ELF-1 (cell line): ENCODE data around the gene POP7.
"Not testable (repeated sequence)": the region's sequence is repeated elsewhere in the genome, so short reads cannot be mapped to it uniquely, and the experiment has no call there.

ENCODE experiments used
- DNase-seq: peaks from one replicate; pipeline ENCODE4 v3.0.0-alpha.2; 2016; ENCODE audit warnings: low read depth, low spot score

POP7 gene

GRCh38 chr7:100705753-100706671, at the start of gene POP7:
Gene POP7 (plus strand): TSS chr7:100706121. CDS start chr7:100706831, 710 bp downstream.
- DNase-seq, result peak; percentile 98

GRCh38 chr7:100662194-100662776, 43.6 kb upstream of the POP7 start:
- not testable (repeated sequence) for DNase-seq

- DNase-seq, result no peak
Observed at GRCh38 chr7:100665168-100665726, 40.7 kb upstream of the POP7 start.

- no peak for DNase-seq
Observed at GRCh38 chr7:100667331-100668068, 38.4 kb upstream of the POP7 start.

GRCh38 chr7:100668069-100668449, 37.9 kb upstream of the POP7 start:
- no peak for DNase-seq

GRCh38 chr7:100669106-100669505, 36.8 kb upstream of the POP7 start:
- not testable (repeated sequence) for DNase-seq

GRCh38 chr7:100670074-100670473, 35.8 kb upstream of the POP7 start:
- no peak for DNase-seq

- no peak for DNase-seq
Observed at GRCh38 chr7:100671353-100672327, 34.3 kb upstream of the POP7 start.

GRCh38 chr7:100673302-100673941, 32.5 kb upstream of the POP7 start, which contains the start of gene GNB2:
Gene GNB2 (plus strand): TSS chr7:100673740. CDS start chr7:100676266, 2,526 bp downstream.
- DNase-seq, result peak; percentile 100

GRCh38 chr7:100673942-100674410, 31.9 kb upstream of the POP7 start:
- no peak for DNase-seq

GRCh38 chr7:100674411-100675104, 31.4 kb upstream of the POP7 start:
- DNase-seq, result no peak

GRCh38 chr7:100675105-100675451, 30.8 kb upstream of the POP7 start:
- DNase-seq, result no peak

- no peak for DNase-seq
Observed at GRCh38 chr7:100675581-100676350, 30.2 kb upstream of the POP7 start.

- no peak for DNase-seq
Observed at GRCh38 chr7:100676501-100677306, 29.2 kb upstream of the POP7 start.

- no peak for DNase-seq
Observed at GRCh38 chr7:100677308-100678267, 28.3 kb upstream of the POP7 start.

GRCh38 chr7:100678291-100678984, 27.5 kb upstream of the POP7 start:
- DNase-seq, result no peak
